Neural cell (in vitro differentiated cells): Measurements from ENCODE around the gene TMEM132E. TPM values are rescaled to one million over a fixed set of nuclear protein-coding genes. Genes with fewer than 3 reads are reported as not detected.

Experiments
- H2AFZ ChIP-seq: fragments of 200-600, 300-800 bp; sonication (generic), shearing (Covaris generic); 2 replicates; pipeline ENCODE4 v1.6.0; 2014; ENCODE audit warnings: low read depth, mild to moderate bottlenecking, antibody characterized with exemption, low read length, moderate library complexity
- H3F3A ChIP-seq: fragments of 200-600 bp; shearing (Covaris generic); 2 replicates; pipeline ENCODE4 v1.6.1; 2016; ENCODE audit warnings: mild to moderate bottlenecking, moderate library complexity, mixed read lengths, antibody characterized with exemption, low read length; ENCODE audit not compliant: insufficient read depth, poor library complexity, severe bottlenecking
- H3K27ac ChIP-seq: fragments of 200-600, 300-800 bp; sonication (generic), shearing (Covaris generic); 2 replicates; pipeline ENCODE4 v1.5.1; 2014; ENCODE audit warnings: mild to moderate bottlenecking, low read length, moderate library complexity
- H3K27me3 ChIP-seq: fragments of 300-800, 200-600 bp; sonication (generic), shearing (Covaris generic); 2 replicates; pipeline ENCODE4 v1.6.0; 2014; ENCODE audit warnings: mild to moderate bottlenecking, low read depth, low read length, moderate library complexity; ENCODE audit not compliant: insufficient read depth
- H3K36me3 ChIP-seq: fragments of 300-800, 200-600 bp; sonication (generic), shearing (Covaris generic); 2 replicates; pipeline ENCODE4 v1.5.1; 2014; ENCODE audit warnings: mild to moderate bottlenecking, antibody characterized with exemption, low read length, moderate library complexity; ENCODE audit not compliant: insufficient read depth
- H3K4me2 ChIP-seq: fragments of 300-800, 200-600 bp; sonication (generic), shearing (Covaris generic); 2 replicates; pipeline ENCODE4 v1.6.0; 2014; ENCODE audit warnings: mild to moderate bottlenecking, low read length
- H3K4me3 ChIP-seq: fragments of 300-800, 200-600 bp; sonication (generic), shearing (Covaris generic); 2 replicates; pipeline ENCODE4 v1.5.1; 2014; ENCODE audit warnings: mild to moderate bottlenecking, low read length, moderate library complexity
- H3K79me2 ChIP-seq: fragments of 200-600 bp; shearing (Covaris generic); replicated peaks from 2 replicates; pipeline ENCODE4 v1.6.0; 2014; ENCODE audit warnings: mild to moderate bottlenecking, low read length, moderate library complexity; ENCODE audit not compliant: insufficient read depth
- H3K9ac ChIP-seq: fragments of 300-800, 200-600 bp; sonication (generic), shearing (Covaris generic); 2 replicates; pipeline ENCODE4 v1.6.1; 2016; ENCODE audit warnings: mild to moderate bottlenecking, low read length, mixed read lengths
- H3K9me2 ChIP-seq: fragments of 200-600 bp; shearing (Covaris generic); 2 replicates; pipeline ENCODE4 v1.6.1; 2016; ENCODE audit warnings: mild to moderate bottlenecking, low read length, mixed read lengths; ENCODE audit not compliant: insufficient read depth
- H3K9me3 ChIP-seq: fragments of 200-600, 300-800 bp; sonication (generic), shearing (Covaris generic); 2 replicates; pipeline ENCODE4 v1.6.1; 2016; ENCODE audit warnings: mild to moderate bottlenecking, mixed run types, low read length, moderate library complexity, mixed read lengths
- H4K20me1 ChIP-seq: fragments of 200-600 bp; shearing (Covaris generic); 2 replicates; pipeline ENCODE4 v1.6.1; 2016; ENCODE audit warnings: mild to moderate bottlenecking, mixed run types; ENCODE audit not compliant: insufficient read depth
- CTCF ChIP-seq: fragments of 450-650 bp; IDR thresholded peaks from 2 replicates; pipeline ENCODE4 v1.5.1; 2014; ENCODE audit warnings: antibody characterized with exemption, mild to moderate bottlenecking, moderate library complexity; ENCODE audit not compliant: poor library complexity, severe bottlenecking
- EP300 ChIP-seq: fragments of 450-650 bp; conservative IDR thresholded peaks from 2 replicates; pipeline ENCODE4 v1.6.1; 2014; ENCODE audit warnings: antibody characterized with exemption, mild to moderate bottlenecking, moderate library complexity; ENCODE audit not compliant: poor library complexity, severe bottlenecking
- EZH2 ChIP-seq: fragments of 200-600, 300-800 bp; shearing (Covaris generic), sonication (generic); IDR thresholded peaks from 2 replicates; pipeline ENCODE4 v1.6.1; 2014; ENCODE audit warnings: antibody characterized with exemption, low read length, borderline replicate concordance, mild to moderate bottlenecking; ENCODE audit not compliant: insufficient read depth, poor library complexity, severe bottlenecking
- MXI1 ChIP-seq: fragments of 450-650 bp; conservative IDR thresholded peaks from 2 replicates; pipeline ENCODE4 v1.6.1; 2014; ENCODE audit warnings: antibody characterized with exemption, mild to moderate bottlenecking; ENCODE audit not compliant: poor library complexity, severe bottlenecking
- POLR2AphosphoS5 ChIP-seq: IDR thresholded peaks from 2 replicates; pipeline ENCODE4 v1.6.1; 2012
- RAD21 ChIP-seq: fragments of 450-650 bp; conservative IDR thresholded peaks from 2 replicates; pipeline ENCODE4 v1.6.1; 2014; ENCODE audit warnings: antibody characterized with exemption, mild to moderate bottlenecking, moderate library complexity
- REST ChIP-seq: IDR thresholded peaks from 2 replicates; pipeline ENCODE4 v1.6.1; 2012; ENCODE audit warnings: borderline replicate concordance
- SMC3 ChIP-seq: fragments of 450-650 bp; conservative IDR thresholded peaks from 2 replicates; pipeline ENCODE4 v1.6.1; 2014; ENCODE audit warnings: antibody characterized with exemption, mild to moderate bottlenecking, moderate library complexity; ENCODE audit not compliant: poor library complexity
- TAF1 ChIP-seq: IDR thresholded peaks from 2 replicates; pipeline ENCODE4 v1.6.1; 2012; ENCODE audit warnings: low read depth
- polyA plus RNA-seq: library from polyadenylated mRNA; depleted of rRNA; stranded (reverse); fragments of >200 nt; gene quantifications from 2 replicates; pipeline ENCODE4 v1.2.3, GENCODE V29; 2014

TMEM132E gene
- polyA plus RNA-seq, 1 donor from 2014 or later = 1.8 TPM

- TF ChIP-seq SMC3 = no peak
- TF ChIP-seq REST = no peak
- no peak for TF ChIP-seq TAF1
- no peak for TF ChIP-seq POLR2AphosphoS5
- no peak for TF ChIP-seq RAD21
- TF ChIP-seq CTCF = no peak
- TF ChIP-seq EZH2 = no peak
- no peak for TF ChIP-seq MXI1
- TF ChIP-seq EP300 = no peak
- Histone ChIP-seq H3K27ac (no peak overlapping the region), H3K36me3 (no peaks in the 10 kb centered on the region), H3K79me2 (no peaks in the 10 kb centered on the region), H2AFZ (no peak overlapping the region), H4K20me1 (no peaks in the 10 kb centered on the region), H3K4me2 (no peak overlapping the region), H3K9ac (no peak overlapping the region), H3K4me3 (no peak overlapping the region), H3K9me2 (no peaks in the 10 kb centered on the region), H3F3A (no peaks in the 10 kb centered on the region), H3K27me3 (no peaks in the 10 kb centered on the region), H3K9me3 (no peaks in the 10 kb centered on the region)
Observed at GRCh38 chr17:34556384-34556783, 23.0 kb upstream of the TMEM132E start.

- Histone ChIP-seq H3K9me3 (no peaks in the 10 kb centered on the region), H3K36me3 (no peaks in the 10 kb centered on the region), H3K9ac (no peak overlapping the region), H3F3A (no peaks in the 10 kb centered on the region), H3K4me2 (no peak overlapping the region), H3K27ac (no peak overlapping the region), H2AFZ (no peak overlapping the region), H4K20me1 (no peaks in the 10 kb centered on the region), H3K79me2 (no peaks in the 10 kb centered on the region), H3K4me3 (no peak overlapping the region), H3K9me2 (no peaks in the 10 kb centered on the region), H3K27me3 (no peaks in the 10 kb centered on the region)
- no peak for TF ChIP-seq REST
- no peak for TF ChIP-seq EZH2
- no peak for TF ChIP-seq CTCF
- TF ChIP-seq MXI1 = no peak
Observed at GRCh38 chr17:34556931-34557330, 22.5 kb upstream of the TMEM132E start.
